HG02840 (cell line): Measurements from ENCODE around the gene MSL1.
"Not testable (repeated sequence)": the region's sequence is repeated elsewhere in the genome, so short reads cannot be mapped to it uniquely, and the experiment has no call there.

Experiments
- ATAC-seq: cut with Tn5 transposase; IDR thresholded peaks from one replicate; pipeline ENCODE4 v1.9.1; 2021; ENCODE audit warnings: mild to moderate bottlenecking, moderate library complexity, moderate number of reproducible peaks; ENCODE audit not compliant: unreplicated experiment, low FRiP score

MSL1 gene

GRCh38 chr17:40122999-40123810 lies 1.4 kb downstream of the MSL1 start:
- ATAC-seq: peak; percentile 27

- no peak for ATAC-seq
Observed at GRCh38 chr17:40123811-40124114, 2.0 kb downstream of the MSL1 start.

GRCh38 chr17:40124279-40125141 lies 2.7 kb downstream of the MSL1 start:
- ATAC-seq: no peak

GRCh38 chr17:40129498-40129897 lies 7.7 kb downstream of the MSL1 start:
- no peak for ATAC-seq

GRCh38 chr17:40130352-40131042 lies 8.7 kb downstream of the MSL1 start:
- no peak for ATAC-seq

GRCh38 chr17:40134184-40134583 lies 12.4 kb downstream of the MSL1 start:
- no peak for ATAC-seq

- ATAC-seq: no peak
Observed at GRCh38 chr17:40135817-40136216, 14.0 kb downstream of the MSL1 start.

GRCh38 chr17:40139566-40140058 lies 17.8 kb downstream of the MSL1 start:
- peak; percentile 15 for ATAC-seq

GRCh38 chr17:40143166-40143565 lies 21.4 kb downstream of the MSL1 start:
- ATAC-seq: not testable (repeated sequence)

- no peak for ATAC-seq
Observed at GRCh38 chr17:40145476-40145875, 23.7 kb downstream of the MSL1 start.

GRCh38 chr17:40148527-40148926 lies 26.8 kb downstream of the MSL1 start:
- no peak for ATAC-seq

GRCh38 chr17:40150276-40150675 lies 28.5 kb downstream of the MSL1 start:
- ATAC-seq: no peak

GRCh38 chr17:40151414-40151963 lies 29.7 kb downstream of the MSL1 start:
- no peak for ATAC-seq

GRCh38 chr17:40153603-40154236 lies 31.9 kb downstream of the MSL1 start:
- no peak for ATAC-seq

GRCh38 chr17:40157973-40158372 lies 36.2 kb downstream of the MSL1 start:
- no peak for ATAC-seq

GRCh38 chr17:40158438-40159013 lies 36.8 kb downstream of the MSL1 start:
- ATAC-seq: no peak

- ATAC-seq: no peak
Observed at GRCh38 chr17:40159456-40159855, 37.7 kb downstream of the MSL1 start.

GRCh38 chr17:40167685-40168261 lies 46.0 kb downstream of the MSL1 start:
- no peak for ATAC-seq

- ATAC-seq: no peak
Observed at GRCh38 chr17:40168262-40168832, 46.6 kb downstream of the MSL1 start.
